HG03342 (cell line): ENCODE measurements around the gene PFDN2.

Experiments
- ATAC-seq: cut with Tn5 transposase; IDR thresholded peaks from one replicate; pipeline ENCODE4 v1.9.1; 2021; ENCODE audit warnings: mild to moderate bottlenecking, moderate library complexity; ENCODE audit not compliant: unreplicated experiment

Gene PFDN2

GRCh38 chr1:161061419-161061818, 56.4 kb downstream of the PFDN2 start:
- ATAC-seq = no peak

GRCh38 chr1:161059293-161059692, 58.5 kb downstream of the PFDN2 start:
- ATAC-seq = no peak

- ATAC-seq = no peak
Measured at GRCh38 chr1:161054805-161055204, 63.0 kb downstream of the PFDN2 start.

- ATAC-seq = no peak
Measured at GRCh38 chr1:161054232-161054631, 63.6 kb downstream of the PFDN2 start.

GRCh38 chr1:161052899-161053298, 64.9 kb downstream of the PFDN2 start:
- ATAC-seq = no peak

GRCh38 chr1:161051219-161051618, 66.6 kb downstream of the PFDN2 start:
- no peak for ATAC-seq
